Measurements from ENCODE around the gene VAV2.

VAV2 gene

GRCh38 chr9:133854048-133854447, 138.1 kb downstream of the VAV2 start:
- H3K27ac ChIP-seq = no peak overlapping the region
- no peak for TF ChIP-seq CTCF (conservative IDR thresholded peaks at IDR 0.05)

GRCh38 chr9:133853331-133853730, 138.8 kb downstream of the VAV2 start:
- TF ChIP-seq CTCF (conservative IDR thresholded peaks at IDR 0.05) = no peak
- no peak overlapping the region for H3K27ac ChIP-seq

GRCh38 chr9:133852431-133852830, 139.7 kb downstream of the VAV2 start:
- no peak for TF ChIP-seq CTCF (conservative IDR thresholded peaks at IDR 0.05)

GRCh38 chr9:133851693-133852092, 140.4 kb downstream of the VAV2 start:
- no peak overlapping the region for H3K27ac ChIP-seq
- TF ChIP-seq CTCF (conservative IDR thresholded peaks at IDR 0.05) = no peak

More at GRCh38 chr9:133852431-133852830, 139.7 kb downstream of the VAV2 start:
- H3K27ac ChIP-seq = no peak overlapping the region

GRCh38 chr9:133850937-133851336, 141.2 kb downstream of the VAV2 start:
- no peak overlapping the region for H3K27ac ChIP-seq
- TF ChIP-seq CTCF (conservative IDR thresholded peaks at IDR 0.05) = no peak

- no peak for TF ChIP-seq CTCF (conservative IDR thresholded peaks at IDR 0.05)
- no peak overlapping the region for H3K27ac ChIP-seq
Observed at GRCh38 chr9:133850161-133850560, 142.0 kb downstream of the VAV2 start.

GRCh38 chr9:133849110-133849670, 142.9 kb downstream of the VAV2 start:
- no peak for TF ChIP-seq CTCF (conservative IDR thresholded peaks at IDR 0.05)
- no peak overlapping the region for H3K27ac ChIP-seq

All from VCaP (cell line).